H1 (cell line): ENCODE measurements around the gene NECAB3. TPM values are rescaled to one million over a fixed set of nuclear protein-coding genes. Genes with fewer than 3 reads are reported as not detected.

ENCODE experiments used
- SIRT6 ChIP-seq: IDR thresholded peaks from one replicate; pipeline ENCODE4 v1.7.1; 2012; ENCODE audit warnings: low read length, inconsistent platforms
- TAF1 ChIP-seq: IDR thresholded peaks from 2 replicates; pipeline ENCODE4 v1.6.1; 2011; ENCODE audit warnings: mild to moderate bottlenecking, low read depth, low read length
- polyA plus RNA-seq, 7 experiments: library from polyadenylated mRNA; depleted of rRNA in 3 of 7; stranded (reverse) in 5 of 7; unstranded in 2 of 7; fragments of >200 nt in 5 of 7; fragments of 200-250 nt in 2 of 7; gene quantifications; 1 replicate in 5 of 7; 2 replicates in 1 of 7; 4 replicates in 1 of 7; pipeline versions ENCODE4 v1.2.1 to v1.2.3, GENCODE V29; 2011 to 2013; ENCODE audit warnings: missing spikeins in 2 of 7, mixed read lengths in 2 of 7
- total RNA-seq: library from RNA; stranded (reverse); fragmentation: NEBNext Ultra II Directional; extraction: Animal tissue kit (Norgen Biotek cat#: 25700); gene quantifications from 2 replicates; pipeline ENCODE4 v1.2.1, GENCODE V29; 2021

Gene NECAB3
- total and polyA plus RNA-seq, 2 of the 8 experiments (the other 6 are each of a cell fraction or from before 2014, with no cell fraction given), result 20.5 to 46.2 TPM

GRCh38 chr20:33629979-33630378, 44.2 kb downstream of the NECAB3 start (continued):
- TF ChIP-seq SIRT6 (no peak), TAF1 (no peak)
- TF ChIP-seq, all 59 proteins: peak for 0
